ENCODE results near the gene NXPH2.

DNA sequence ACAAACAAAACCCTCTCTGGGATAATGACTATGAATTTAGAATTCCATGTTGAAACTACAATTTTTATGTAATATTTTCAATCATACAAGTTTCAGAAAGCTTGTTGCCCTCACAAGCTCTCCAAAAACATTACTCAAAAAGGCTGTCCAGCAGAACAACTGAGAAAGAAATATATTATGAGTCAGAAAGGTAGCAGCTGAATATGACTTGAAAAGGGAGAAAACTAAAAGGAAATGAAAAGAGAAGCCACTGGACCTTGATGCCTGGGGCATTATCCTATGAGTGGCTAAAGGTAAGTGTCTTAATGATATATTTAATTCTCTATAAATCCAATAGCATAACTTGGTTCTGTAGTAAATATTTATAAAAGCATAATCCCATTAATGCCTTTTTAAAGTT is 61.8 kb downstream of the NXPH2 start:
- TF ChIP-seq, protein P1, sequence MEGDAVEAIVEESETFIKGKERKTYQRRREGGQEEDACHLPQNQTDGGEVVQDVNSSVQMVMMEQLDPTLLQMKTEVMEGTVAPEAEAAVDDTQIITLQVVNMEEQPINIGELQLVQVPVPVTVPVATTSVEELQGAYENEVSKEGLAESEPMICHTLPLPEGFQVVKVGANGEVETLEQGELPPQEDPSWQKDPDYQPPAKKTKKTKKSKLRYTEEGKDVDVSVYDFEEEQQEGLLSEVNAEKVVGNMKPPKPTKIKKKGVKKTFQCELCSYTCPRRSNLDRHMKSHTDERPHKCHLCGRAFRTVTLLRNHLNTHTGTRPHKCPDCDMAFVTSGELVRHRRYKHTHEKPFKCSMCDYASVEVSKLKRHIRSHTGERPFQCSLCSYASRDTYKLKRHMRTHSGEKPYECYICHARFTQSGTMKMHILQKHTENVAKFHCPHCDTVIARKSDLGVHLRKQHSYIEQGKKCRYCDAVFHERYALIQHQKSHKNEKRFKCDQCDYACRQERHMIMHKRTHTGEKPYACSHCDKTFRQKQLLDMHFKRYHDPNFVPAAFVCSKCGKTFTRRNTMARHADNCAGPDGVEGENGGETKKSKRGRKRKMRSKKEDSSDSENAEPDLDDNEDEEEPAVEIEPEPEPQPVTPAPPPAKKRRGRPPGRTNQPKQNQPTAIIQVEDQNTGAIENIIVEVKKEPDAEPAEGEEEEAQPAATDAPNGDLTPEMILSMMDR (IDR thresholded peaks at IDR 0.05): no peak
- no peak for TF ChIP-seq EP300 (IDR thresholded peaks at IDR 0.05)

Measured in ovary (tissue), 3 donors.